MM.1S (cell line): ENCODE measurements around the gene KCNIP4.

Experiments
- CTCF ChIP-seq: fragments of 300-600 bp; sonication (generic); IDR thresholded peaks from 2 replicates; pipeline ENCODE4 v1.5.1; 2016; ENCODE audit warnings: antibody characterized with exemption, low read length, mixed read lengths
- EZH2 ChIP-seq: fragments of 300-600 bp; sonication (generic); optimal IDR thresholded peaks from 2 replicates; pipeline ENCODE3; 2017; ENCODE audit warnings: low read depth, mild to moderate bottlenecking, antibody characterized with exemption, low read length, mixed read lengths

GRCh38 chr4:21155367-21155766 lies 793.2 kb downstream of the KCNIP4 start:
- no peak for TF ChIP-seq CTCF
- no peak for TF ChIP-seq EZH2
